Dedifferentiated amniotic fluid mesenchymal stem cell (primary cell): Measurements from ENCODE around the gene CACNA2D1.

Experiments used
- DNase-seq: peaks from one replicate; pipeline ENCODE4 v3.0.0-alpha.2; 2016; ENCODE audit errors: extremely low spot score

Gene CACNA2D1

GRCh38 chr7:82114237-82114636 lies 329.3 kb downstream of the CACNA2D1 start:
- DNase-seq, result no peak

GRCh38 chr7:82110146-82110840 lies 333.3 kb downstream of the CACNA2D1 start:
- no peak for DNase-seq

GRCh38 chr7:82109288-82109687 lies 334.3 kb downstream of the CACNA2D1 start:
- no peak for DNase-seq

GRCh38 chr7:82106201-82106600 lies 337.4 kb downstream of the CACNA2D1 start:
- DNase-seq, result no peak

GRCh38 chr7:82105463-82105862 lies 338.1 kb downstream of the CACNA2D1 start:
- peak; percentile 30 for DNase-seq

GRCh38 chr7:82098414-82098813 lies 345.2 kb downstream of the CACNA2D1 start:
- no peak for DNase-seq

- no peak for DNase-seq
These were observed 352.4 kb downstream of the CACNA2D1 start for GRCh38 chr7:82091126-82091684.

GRCh38 chr7:82087099-82087498 lies 356.5 kb downstream of the CACNA2D1 start:
- DNase-seq, result no peak

GRCh38 chr7:82085116-82085515 lies 358.5 kb downstream of the CACNA2D1 start:
- DNase-seq, result no peak

- no peak for DNase-seq
These were observed 361.8 kb downstream of the CACNA2D1 start for GRCh38 chr7:82081644-82082224.

- no peak for DNase-seq
These were observed 363.2 kb downstream of the CACNA2D1 start for GRCh38 chr7:82080254-82080927.

- DNase-seq, result no peak
These were observed 364.1 kb downstream of the CACNA2D1 start for GRCh38 chr7:82079527-82079926.

GRCh38 chr7:82078807-82079206 lies 364.8 kb downstream of the CACNA2D1 start:
- DNase-seq, result no peak

- DNase-seq, result no peak
These were observed 372.1 kb downstream of the CACNA2D1 start for GRCh38 chr7:82071468-82071867.

GRCh38 chr7:82067628-82068264 lies 375.8 kb downstream of the CACNA2D1 start:
- no peak for DNase-seq

GRCh38 chr7:82057476-82057875 lies 386.1 kb downstream of the CACNA2D1 start:
- no peak for DNase-seq

GRCh38 chr7:82056282-82056681 lies 387.3 kb downstream of the CACNA2D1 start:
- DNase-seq, result no peak

GRCh38 chr7:82054544-82054943 lies 389.0 kb downstream of the CACNA2D1 start:
- no peak for DNase-seq

- DNase-seq, result no peak
These were observed 390.0 kb downstream of the CACNA2D1 start for GRCh38 chr7:82053453-82054032.

GRCh38 chr7:82051601-82052000 lies 392.0 kb downstream of the CACNA2D1 start:
- DNase-seq, result no peak

- DNase-seq, result peak; percentile 29
These were observed 392.8 kb downstream of the CACNA2D1 start for GRCh38 chr7:82050792-82051191.
